GM18508 (cell line): ENCODE data around the gene TBXT.
"Not testable (repeated sequence)": the region's sequence is repeated elsewhere in the genome, so short reads cannot be mapped to it uniquely, and the experiment has no call there.

Experiments used
- ATAC-seq: cut with Tn5 transposase; IDR thresholded peaks from one replicate; pipeline ENCODE4 v1.9.1; 2021; ENCODE audit warnings: moderate number of reproducible peaks; ENCODE audit not compliant: insufficient read depth, unreplicated experiment

Gene TBXT

GRCh38 chr6:166173281-166173951 is 5.8 kb upstream of the TBXT start:
- ATAC-seq, result no peak

DNA sequence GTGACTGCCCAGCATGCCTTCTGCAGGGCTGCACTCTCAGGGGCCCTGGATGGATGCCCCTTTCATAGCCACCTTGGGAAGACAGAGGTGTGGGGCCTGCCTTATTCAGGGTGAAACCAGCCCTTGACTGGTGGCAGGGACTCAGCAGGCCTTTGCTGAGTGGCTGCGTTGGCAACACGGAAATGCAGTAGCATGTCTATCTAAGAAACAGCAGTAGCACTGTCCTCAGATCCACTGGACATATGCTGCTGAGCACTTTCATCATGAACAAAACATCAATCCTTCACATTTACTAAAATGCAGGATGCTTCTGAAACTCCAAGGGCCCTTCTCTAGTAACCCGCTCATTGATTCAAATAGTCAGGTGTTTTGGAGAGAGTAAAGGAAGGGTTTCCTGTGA is 4.9 kb upstream of the TBXT start:
- no peak for ATAC-seq

- no peak for ATAC-seq
These were observed 2.1 kb upstream of the TBXT start for GRCh38 chr6:166169549-166170421.

- ATAC-seq, result no peak
These were observed 1.2 kb upstream of the TBXT start for GRCh38 chr6:166168616-166169548.

- no peak for ATAC-seq
These were observed 356 bp downstream of the TBXT start for GRCh38 chr6:166167258-166167731.

DNA sequence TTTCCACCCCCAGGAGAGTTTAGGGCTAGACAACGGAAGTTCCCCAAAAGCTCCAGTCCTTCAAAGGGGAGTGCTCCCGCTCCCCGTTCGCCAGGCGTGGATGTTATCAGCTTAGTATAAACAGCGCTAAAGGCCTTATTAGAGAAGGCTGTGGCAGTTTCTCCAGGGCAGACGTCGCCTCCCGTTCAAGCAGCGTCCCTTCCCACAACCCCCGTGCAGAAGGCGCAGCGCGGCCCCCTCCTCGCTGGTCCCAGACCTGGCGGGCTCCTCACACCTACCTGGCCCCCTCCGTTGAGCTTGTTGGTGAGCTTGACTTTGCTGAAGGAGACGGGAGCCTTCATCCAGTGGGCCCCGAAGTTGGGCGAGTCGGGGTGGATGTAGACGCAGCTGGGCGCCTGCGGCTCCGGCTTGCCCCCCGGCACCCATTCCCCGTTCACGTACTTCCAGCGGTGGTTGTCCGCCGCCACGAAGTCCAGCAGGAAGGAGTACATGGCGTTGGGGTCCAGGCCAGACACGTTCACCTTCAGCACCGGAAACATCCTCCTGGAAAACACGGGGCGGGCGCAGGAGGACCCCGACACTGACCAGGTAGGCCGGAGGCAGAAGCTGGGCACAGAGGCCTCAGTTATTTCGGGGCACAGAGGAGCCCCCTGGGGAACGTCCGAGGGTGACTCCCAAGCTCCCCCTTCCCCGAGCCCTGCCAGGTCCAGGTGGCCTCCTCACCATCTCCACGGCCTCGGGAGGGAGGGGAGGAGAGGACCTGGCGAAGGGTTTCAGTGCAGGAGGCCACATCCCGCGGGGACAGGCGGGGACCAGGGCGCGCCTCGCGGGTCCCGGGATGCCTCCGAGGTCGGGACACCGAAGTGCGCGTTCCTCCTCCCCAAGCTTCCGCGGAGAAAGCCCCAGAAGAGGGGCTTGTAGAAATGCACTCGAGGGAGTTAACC is 1.1 kb downstream of the TBXT start:
- no peak for ATAC-seq

GRCh38 chr6:166165558-166166313 is 1.9 kb downstream of the TBXT start:
- no peak for ATAC-seq

- ATAC-seq, result no peak
These were observed 4.9 kb downstream of the TBXT start for GRCh38 chr6:166162599-166163342.

- no peak for ATAC-seq
These were observed 9.6 kb downstream of the TBXT start for GRCh38 chr6:166157930-166158617.

GRCh38 chr6:166156942-166157341 is 10.7 kb downstream of the TBXT start:
- no peak for ATAC-seq

DNA sequence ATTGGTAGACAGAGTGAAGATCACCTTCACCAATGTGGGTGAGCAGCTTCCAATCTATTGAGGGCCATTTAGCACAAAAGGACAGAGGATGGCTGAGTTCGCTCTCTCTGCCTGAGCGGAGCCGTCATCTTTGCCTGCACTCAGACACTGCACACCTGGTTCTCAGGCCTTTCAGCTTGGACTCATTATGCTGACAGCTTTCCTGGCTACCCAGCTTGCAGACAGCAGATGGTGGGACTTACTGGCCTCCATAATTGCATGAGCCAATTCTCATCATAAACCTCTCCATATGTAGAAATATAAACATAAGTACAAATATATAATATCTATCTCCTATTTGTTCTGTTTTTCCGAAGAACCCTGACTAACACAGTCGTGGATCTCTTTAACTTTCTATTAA is 13.7 kb downstream of the TBXT start:
- no peak for ATAC-seq

DNA sequence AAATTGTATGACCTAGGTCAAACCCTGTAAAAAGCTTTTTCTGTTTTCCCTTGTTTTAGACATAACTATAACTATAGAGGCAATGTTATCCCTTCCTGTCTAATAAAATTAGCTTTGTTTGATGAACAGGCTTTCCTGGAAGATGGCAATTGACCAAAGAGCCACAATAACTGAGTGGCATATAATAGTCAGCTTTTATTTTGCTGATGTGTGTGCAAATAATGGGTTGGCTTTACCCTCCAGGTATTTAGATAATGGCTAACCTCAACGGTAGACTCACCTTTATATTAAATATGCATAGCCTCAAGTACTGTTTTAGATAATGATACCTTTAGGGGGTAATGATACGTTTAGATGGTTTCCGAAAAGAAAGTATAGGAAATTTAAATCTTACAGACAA is 15.0 kb downstream of the TBXT start:
- no peak for ATAC-seq

GRCh38 chr6:166151798-166152197 is 15.9 kb downstream of the TBXT start:
- no peak for ATAC-seq

DNA sequence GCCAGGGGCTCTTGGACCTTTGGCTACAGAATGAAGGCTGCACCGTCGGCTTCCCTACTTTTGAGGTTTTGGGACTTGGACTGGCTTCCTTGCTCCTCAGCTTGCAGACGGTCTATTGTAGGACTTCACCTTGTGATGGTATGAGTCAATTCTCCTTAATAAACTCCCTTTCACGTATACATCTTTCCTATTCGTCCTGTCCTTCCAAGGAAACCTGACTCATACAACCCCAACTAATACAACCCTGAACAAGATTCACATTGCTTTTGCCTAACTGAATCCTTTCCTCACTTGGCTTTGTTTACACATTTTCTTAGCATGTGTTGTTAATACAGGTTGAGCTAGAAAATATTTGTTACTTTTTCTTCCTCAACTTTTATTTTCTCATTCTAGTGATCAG is 21.9 kb downstream of the TBXT start:
- ATAC-seq, result no peak

- no peak for ATAC-seq
These were observed 24.6 kb downstream of the TBXT start for GRCh38 chr6:166143011-166143410.

DNA sequence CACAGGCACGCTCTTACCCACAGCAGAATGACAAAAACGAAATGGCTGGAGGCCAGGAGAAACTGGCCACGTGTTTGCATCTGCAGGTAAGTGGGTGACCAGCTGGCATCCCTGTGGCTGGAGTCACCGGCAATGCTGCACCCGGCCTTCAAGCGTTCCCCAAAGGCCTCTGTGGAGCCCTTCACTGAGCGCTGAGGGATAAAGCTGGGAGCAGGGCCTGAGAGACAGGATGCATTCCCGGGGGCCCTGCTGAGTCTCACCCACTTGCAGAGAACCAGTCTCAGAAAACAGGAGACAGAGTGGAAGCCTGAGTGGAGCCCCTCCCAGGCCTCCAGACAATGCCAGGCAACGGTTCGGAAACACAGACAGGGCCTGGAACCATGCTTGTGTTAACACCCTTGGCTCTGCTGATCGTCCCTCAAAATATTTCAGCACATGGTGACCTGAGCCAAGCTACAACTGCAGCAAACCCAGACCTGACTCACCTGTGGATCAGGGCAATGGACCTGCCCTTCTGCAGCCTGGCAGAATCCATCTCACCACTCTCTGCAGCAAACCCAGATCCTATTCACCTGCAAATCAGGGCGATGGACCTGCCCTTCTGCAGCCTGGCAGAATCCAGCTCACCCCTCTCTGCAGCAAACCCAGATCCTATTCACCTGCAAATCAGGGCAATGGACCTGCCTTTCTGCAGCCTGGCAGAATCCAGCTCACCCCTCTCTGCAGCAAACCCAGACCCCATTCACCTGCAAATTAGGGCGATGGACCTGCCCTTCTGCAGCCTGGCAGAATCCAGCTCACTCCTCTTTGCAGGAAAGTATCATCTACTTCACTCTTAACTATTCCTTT is 39.8 kb downstream of the TBXT start:
- ATAC-seq, result no peak

DNA sequence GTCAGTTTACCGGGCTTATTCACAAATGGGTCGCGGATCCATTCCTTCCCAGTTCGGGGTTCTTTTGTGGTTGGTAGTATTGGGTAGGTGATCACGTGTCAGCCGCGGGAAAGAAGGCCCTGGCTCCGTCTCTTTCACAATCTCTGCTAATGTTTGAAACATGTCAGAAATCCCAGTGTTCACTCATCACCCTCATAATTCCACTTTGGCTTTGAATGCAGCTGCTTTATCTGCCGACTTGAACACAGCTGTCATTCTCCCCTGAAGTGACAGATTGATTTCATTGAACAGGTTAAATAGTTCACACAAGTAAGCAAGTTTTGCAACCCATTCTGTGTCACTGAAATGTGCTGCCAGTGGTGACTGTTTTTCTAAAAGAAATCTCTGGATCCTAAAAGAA is 44.5 kb downstream of the TBXT start:
- ATAC-seq, result not testable (repeated sequence)
